CD14-positive monocyte (primary cell): ENCODE results near the gene PEX11G. TPM values are rescaled to one million over a fixed set of nuclear protein-coding genes. Genes with fewer than 3 reads are reported as not detected.
A peak's percentile ranks its signal among the peaks of the same experiment; 100 is the strongest.

Source experiments
- DNase-seq, 3 donors: peaks; one replicate each; pipeline ENCODE4 v3.0.0-alpha.2; 2011 to 2022
- H2AFZ ChIP-seq: 2 replicates; pipeline ENCODE4 v1.6.0; 2012; ENCODE audit warnings: mild to moderate bottlenecking, low read depth, low read length, inconsistent platforms; ENCODE audit not compliant: insufficient read depth, poor library complexity, severe bottlenecking
- H3K27ac ChIP-seq, 2 donors: 1 replicate in 1 of 2; 2 replicates in 1 of 2; pipeline ENCODE4 v1.5.1; 2012 to 2013; ENCODE audit warnings: low read length in 2 of 2, control low read depth in 1 of 2, inconsistent platforms in 1 of 2, low read depth in 1 of 2, mild to moderate bottlenecking in 1 of 2
- H3K27me3 ChIP-seq, 2 donors: one replicate each; pipeline versions ENCODE4 v1.6.0 to v1.6.1; 2011 to 2013; ENCODE audit warnings: low read length in 2 of 2; ENCODE audit not compliant: control insufficient read depth in 2 of 2, insufficient read depth in 2 of 2
- H3K36me3 ChIP-seq, 2 donors: replicated peaks in 1 of 2; 1 replicate in 1 of 2; 2 replicates in 1 of 2; pipeline versions ENCODE4 v1.5.1 to v1.6.1; 2012 to 2013; ENCODE audit warnings: low read length in 2 of 2, control low read depth in 1 of 2, inconsistent platforms in 1 of 2, mild to moderate bottlenecking in 1 of 2; ENCODE audit not compliant: insufficient read depth in 2 of 2, control insufficient read depth in 1 of 2
- H3K4me1 ChIP-seq, 2 donors: 1 replicate in 1 of 2; 2 replicates in 1 of 2; pipeline versions ENCODE4 v1.5.1 to v1.6.1; 2012 to 2013; ENCODE audit warnings: low read length in 2 of 2, control low read depth in 1 of 2, inconsistent platforms in 1 of 2, mild to moderate bottlenecking in 1 of 2, moderate library complexity in 1 of 2; ENCODE audit not compliant: insufficient read depth in 2 of 2, control insufficient read depth in 1 of 2
- H3K4me2 ChIP-seq: replicated peaks from 2 replicates; pipeline ENCODE3; 2012; ENCODE audit warnings: low read length, moderate library complexity, mild to moderate bottlenecking; ENCODE audit not compliant: poor library complexity, severe bottlenecking; ENCODE audit errors: extremely low read depth
- H3K4me3 ChIP-seq, 3 experiments: fragments of 200-600 bp in 1 of 3; sonication (generic) in 1 of 3; replicated peaks in 1 of 3; 1 replicate in 2 of 3; 2 replicates in 1 of 3; pipeline ENCODE4 v1.5.1; 2011 to 2013; ENCODE audit warnings: low read length in 3 of 3, mild to moderate bottlenecking in 3 of 3, control low read depth in 2 of 3, low read depth in 2 of 3, inconsistent platforms in 1 of 3, moderate library complexity in 1 of 3
- H3K79me2 ChIP-seq: 2 replicates; pipeline ENCODE4 v1.6.0; 2012; ENCODE audit warnings: mild to moderate bottlenecking, control low read depth, inconsistent platforms, low read length, moderate library complexity; ENCODE audit not compliant: insufficient read depth
- H3K9ac ChIP-seq: 2 replicates; pipeline ENCODE4 v1.6.0; 2017; ENCODE audit warnings: low read length, mild to moderate bottlenecking; ENCODE audit not compliant: insufficient read depth, poor library complexity, severe bottlenecking
- H3K9me3 ChIP-seq, 2 donors: replicated peaks in 1 of 2; 1 replicate in 1 of 2; 2 replicates in 1 of 2; pipeline versions ENCODE4 v1.5.1 to v1.6.1; 2012 to 2013; ENCODE audit warnings: low read length in 2 of 2, control low read depth in 1 of 2; ENCODE audit not compliant: control insufficient read depth in 1 of 2, insufficient read depth in 1 of 2
- H4K20me1 ChIP-seq: 2 replicates; pipeline ENCODE4 v1.6.0; 2012; ENCODE audit warnings: mild to moderate bottlenecking, low read length, control low read depth, moderate library complexity; ENCODE audit not compliant: insufficient read depth
- H3K27ac Mint-ChIP-seq, 7 donors: one replicate each; pipeline ENCODE4 v1.8.0; 2020; ENCODE audit warnings: mild to moderate bottlenecking in 7 of 7, mixed read lengths in 7 of 7, moderate library complexity in 6 of 7, inconsistent platforms in 2 of 7
- H3K27me3 Mint-ChIP-seq, 3 donors: one replicate each; pipeline ENCODE4 v1.8.0; 2021 to 2022; ENCODE audit warnings: low read depth in 3 of 3, mild to moderate bottlenecking in 3 of 3, mixed read lengths in 3 of 3, moderate library complexity in 3 of 3, inconsistent platforms in 1 of 3
- H3K36me3 Mint-ChIP-seq, 2 donors: one replicate each; pipeline ENCODE4 v1.8.0; 2020; ENCODE audit warnings: mixed read lengths in 2 of 2, inconsistent platforms in 1 of 2, mild to moderate bottlenecking in 1 of 2
- H3K4me1 Mint-ChIP-seq: one replicate; pipeline ENCODE4 v1.8.0; 2020; ENCODE audit warnings: mild to moderate bottlenecking, mixed read lengths
- H3K4me3 Mint-ChIP-seq, 2 donors: one replicate each; pipeline ENCODE4 v1.8.0; 2020; ENCODE audit warnings: mild to moderate bottlenecking in 2 of 2, mixed read lengths in 2 of 2, moderate library complexity in 1 of 2
- H3K9me3 Mint-ChIP-seq, 7 donors: one replicate each; pipeline ENCODE4 v1.8.0; 2020 to 2022; ENCODE audit warnings: mixed read lengths in 7 of 7, mild to moderate bottlenecking in 6 of 7, moderate library complexity in 6 of 7, inconsistent platforms in 2 of 7
- CTCF ChIP-seq: fragments of 200-600 bp; IDR thresholded peaks from one replicate; pipeline ENCODE4 v1.8.0; 2022; ENCODE audit warnings: antibody characterized with exemption, mild to moderate bottlenecking
- WGBS: methylation state at CpG from one replicate; pipeline ENCODE4 v1.1.5; 2013; ENCODE audit warnings: missing lambda C conversion rate; ENCODE audit not compliant: insufficient coverage; 5-methylcytosine and 5-hydroxymethylcytosine counted together
- intact Hi-C, 2 donors: fragments of 100-400 bp; cut with micrococcal nuclease; formaldehyde crosslinking; loops; one replicate each; pipeline versions ENCODE4 v1.15.0 to v1.15.1; 2023
- polyA plus RNA-seq, 3 donors: library from polyadenylated mRNA; depleted of rRNA in 1 of 3; unstranded in 2 of 3; stranded (reverse) in 1 of 3; fragments of 300-500 nt in 2 of 3; fragments of >200 nt in 1 of 3; fragmentation: Illumina TruSeq in 2 of 3; gene quantifications; 1 replicate in 2 of 3; 2 replicates in 1 of 3; pipeline ENCODE4 v1.2.3, GENCODE V29; 2012 to 2021

Gene PEX11G
- polyA plus RNA-seq, 3 donors = 0.77 to 3.0 (median 1.4) TPM

GRCh38 chr19:7526059-7526929 is 37.5 kb upstream of the PEX11G start:
- Mint-ChIP-seq H3K4me3 (peak overlapping the region in 1 of 2 donors; percentile 11), H3K36me3 (peaks cover 55 to 71% of the 10 kb centered on the region in 2 donors), H3K9me3 (no peaks in the 10 kb centered on the region), H3K27ac (peak overlapping the region in 4 of 7 donors; percentile 13 to 72 (median 40)), H3K4me1 (peaks cover 36% of the 10 kb centered on the region), H3K27me3 (peaks cover 0 to 2% (median 0%) of the 10 kb centered on the region in 3 donors)
- Histone ChIP-seq H2AFZ (no peak overlapping the region), H4K20me1 (peaks cover 16% of the 10 kb centered on the region), H3K4me2 (no peak overlapping the region), H3K36me3 (peaks cover 50 to 63% of the 10 kb centered on the region in 2 donors), H3K27ac (no peak overlapping the region), H3K9me3 (no peaks in the 10 kb centered on the region), H3K4me1 (peaks cover 31 to 40% of the 10 kb centered on the region in 2 donors), H3K79me2 (peaks cover 14% of the 10 kb centered on the region), H3K9ac (no peak overlapping the region), H3K4me3 (no peak overlapping the region), H3K27me3 (no peaks in the 10 kb centered on the region)
- intact Hi-C loops = no loop called here
- 91% methylated on average over 23 of the region's 31 CpGs for WGBS
- no peak for TF ChIP-seq CTCF
- no peak for DNase-seq

- no peak overlapping the region for H3K9ac ChIP-seq
- Mint-ChIP-seq H3K27me3 (peaks cover 0 to 4% (median 0%) of the 10 kb centered on the region in 3 donors), H3K4me1 (peaks cover 36% of the 10 kb centered on the region), H3K27ac (peak overlapping the region in 2 of 7 donors; percentile 32 to 68), H3K36me3 (peaks cover 49 to 62% of the 10 kb centered on the region in 2 donors), H3K4me3 (no peak overlapping the region), H3K9me3 (no peaks in the 10 kb centered on the region)
- H2AFZ ChIP-seq = no peak overlapping the region
- TF ChIP-seq CTCF = no peak
- H3K4me3 ChIP-seq = no peak overlapping the region
- peaks cover 31 to 40% of the 10 kb centered on the region in 2 donors for H3K4me1 ChIP-seq
- DNase-seq = peak in 1 of 3 donors; percentile 37
- no peak overlapping the region for H3K4me2 ChIP-seq
- H3K79me2 ChIP-seq = peaks cover 14% of the 10 kb centered on the region
- WGBS = 98% methylated on average over 16 of the region's 20 CpGs
- H3K27ac ChIP-seq = no peak overlapping the region
- no peaks in the 10 kb centered on the region for H3K27me3 ChIP-seq
- H4K20me1 ChIP-seq = peaks cover 16% of the 10 kb centered on the region
- no peaks in the 10 kb centered on the region for H3K9me3 ChIP-seq
- intact Hi-C loops = no loop called here
- H3K36me3 ChIP-seq = peaks cover 45 to 57% of the 10 kb centered on the region in 2 donors
These were observed 36.3 kb upstream of the PEX11G start for GRCh38 chr19:7524992-7525739.
